Loucy (cell line): Measurements from ENCODE around the gene KIAA0825.

Experiments
- CTCF ChIP-seq: fragments of 200-600 bp; sonication (generic); conservative IDR thresholded peaks from 2 replicates; pipeline ENCODE4 v1.5.1; 2014; ENCODE audit warnings: mild to moderate bottlenecking, antibody characterized with exemption, low read length
- EZH2phosphoT487 ChIP-seq: fragments of 200-600 bp; IDR thresholded peaks from 2 replicates; pipeline ENCODE4 v1.6.1; 2018; ENCODE audit warnings: antibody characterized with exemption, mild to moderate bottlenecking, moderate library complexity, borderline replicate concordance

GRCh38 chr5:94485067-94485466 is 133.3 kb downstream of the KIAA0825 start:
- TF ChIP-seq CTCF (no peak), EZH2phosphoT487 (no peak)
